Astrocyte (in vitro differentiated cells and primary cell): ENCODE data around the gene TSGA10. TPM values are rescaled to one million over a fixed set of nuclear protein-coding genes. Genes with fewer than 3 reads are reported as not detected.
"Not testable (repeated sequence)": the region's sequence is repeated elsewhere in the genome, so short reads cannot be mapped to it uniquely, and the experiment has no call there.

Source experiments
- DNase-seq: peaks from one replicate; pipeline ENCODE4 v3.0.0-alpha.2; 2010; ENCODE audit warnings: low read depth
- FAIRE-seq: peaks from 2 replicates; lab custom pipeline; 2011; peaks lifted over from hg19 to GRCh38; lab: Jason Lieb, UNC
- H2AFZ ChIP-seq: 2 replicates; pipeline ENCODE4 v1.6.0; 2012; ENCODE audit warnings: low read depth, low read length, inconsistent platforms
- H3K27ac ChIP-seq: 2 replicates; pipeline ENCODE4 v1.5.1; 2011; ENCODE audit warnings: low read depth, low read length, inconsistent platforms
- H3K27me3 ChIP-seq: 2 replicates; pipeline ENCODE4 v1.6.0; 2011; ENCODE audit warnings: low read length, inconsistent platforms; ENCODE audit not compliant: insufficient read depth
- H3K36me3 ChIP-seq: 2 replicates; pipeline ENCODE4 v1.5.1; 2011; ENCODE audit warnings: low read length, inconsistent platforms; ENCODE audit not compliant: insufficient read depth
- H3K4me1 ChIP-seq: 2 replicates; pipeline ENCODE4 v1.5.1; 2011; ENCODE audit warnings: low read length, inconsistent platforms; ENCODE audit not compliant: insufficient read depth
- H3K4me2 ChIP-seq: 2 replicates; pipeline ENCODE4 v1.6.0; 2012; ENCODE audit warnings: low read length, inconsistent platforms
- H3K4me3 ChIP-seq: 2 replicates; pipeline ENCODE4 v1.5.1; 2011; ENCODE audit warnings: low read depth, mild to moderate bottlenecking, low read length, inconsistent platforms; ENCODE audit not compliant: insufficient read depth
- H3K79me2 ChIP-seq: 2 replicates; pipeline ENCODE4 v1.6.0; 2012; ENCODE audit warnings: mild to moderate bottlenecking, low read length, inconsistent platforms; ENCODE audit not compliant: insufficient read depth
- H3K9ac ChIP-seq: 2 replicates; pipeline ENCODE4 v1.6.0; 2012; ENCODE audit warnings: mild to moderate bottlenecking, low read length, inconsistent platforms
- H3K9me3 ChIP-seq: 2 replicates; pipeline ENCODE4 v1.5.1; 2012; ENCODE audit warnings: low read depth, mild to moderate bottlenecking, low read length, inconsistent platforms; ENCODE audit not compliant: insufficient read depth
- H4K20me1 ChIP-seq: 2 replicates; pipeline ENCODE4 v1.6.0; 2012; ENCODE audit warnings: low read length, inconsistent platforms; ENCODE audit not compliant: insufficient read depth
- H3K27ac Mint-ChIP-seq: one replicate; pipeline ENCODE4 v1.8.0; 2021; ENCODE audit warnings: mild to moderate bottlenecking, mixed read lengths; ENCODE audit not compliant: unreplicated experiment
- H3K27me3 Mint-ChIP-seq: one replicate; pipeline ENCODE4 v1.8.0; 2021; ENCODE audit warnings: low read depth, mixed read lengths; ENCODE audit not compliant: unreplicated experiment
- H3K36me3 Mint-ChIP-seq: one replicate; pipeline ENCODE4 v1.8.0; 2021; ENCODE audit warnings: low read depth, mixed read lengths; ENCODE audit not compliant: unreplicated experiment
- H3K4me1 Mint-ChIP-seq: one replicate; pipeline ENCODE4 v1.8.0; 2021; ENCODE audit warnings: low read depth, mixed read lengths; ENCODE audit not compliant: unreplicated experiment
- H3K4me3 Mint-ChIP-seq: one replicate; pipeline ENCODE4 v1.8.0; 2021; ENCODE audit warnings: mild to moderate bottlenecking, moderate library complexity, mixed read lengths; ENCODE audit not compliant: unreplicated experiment
- H3K9me3 Mint-ChIP-seq: one replicate; pipeline ENCODE4 v1.8.0; 2021; ENCODE audit warnings: mild to moderate bottlenecking, mixed read lengths; ENCODE audit not compliant: unreplicated experiment
- EZH2 ChIP-seq: IDR thresholded peaks from 2 replicates; pipeline ENCODE4 v1.6.1; 2012; ENCODE audit warnings: mild to moderate bottlenecking, low read length, inconsistent platforms; ENCODE audit not compliant: insufficient read depth
- total RNA-seq: library from RNA; stranded (reverse); gene quantifications from 2 replicates; pipeline ENCODE4 v1.2.1, GENCODE V29; 2021
- TF ChIP-seq, protein P1 (sequence below): IDR thresholded peaks from 2 replicates; pipeline ENCODE4 v1.5.1; 2011; ENCODE audit warnings: low read depth, mild to moderate bottlenecking, inconsistent platforms, low read length, moderate library complexity; ENCODE audit not compliant: insufficient read depth

The TSGA10 gene
- total RNA-seq, 1 donor from 2014 or later: 3.9 TPM

DNA sequence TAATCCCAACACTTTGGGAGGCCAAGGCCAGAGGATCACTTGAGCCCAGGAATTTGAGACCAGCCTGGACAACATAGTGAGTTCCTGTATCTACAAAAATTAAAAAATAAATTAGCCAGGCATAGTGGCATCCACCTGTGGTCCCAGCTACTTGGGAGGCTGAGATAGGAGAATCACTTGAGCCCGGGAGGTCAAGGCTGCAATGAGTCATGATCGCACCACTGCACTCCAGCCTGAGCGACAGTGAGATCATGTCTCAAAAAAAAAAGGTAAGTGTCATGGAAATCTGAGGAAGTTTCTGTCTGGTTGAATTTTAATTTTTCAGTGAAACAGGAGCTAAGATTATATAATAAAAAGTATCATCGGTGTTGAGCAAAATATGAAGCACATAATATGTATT, 15.7 kb downstream of the TSGA10 start:
- no peak overlapping the region for H3K27ac ChIP-seq
- no peak for DNase-seq
- H3K4me1 Mint-ChIP-seq: peaks cover 3% of the 10 kb centered on the region
- no peaks in the 10 kb centered on the region for H3K36me3 ChIP-seq
- no peak overlapping the region for H3K9ac ChIP-seq
- no peak overlapping the region for H3K27ac Mint-ChIP-seq
- no peaks in the 10 kb centered on the region for H4K20me1 ChIP-seq
- TF ChIP-seq, protein P1, sequence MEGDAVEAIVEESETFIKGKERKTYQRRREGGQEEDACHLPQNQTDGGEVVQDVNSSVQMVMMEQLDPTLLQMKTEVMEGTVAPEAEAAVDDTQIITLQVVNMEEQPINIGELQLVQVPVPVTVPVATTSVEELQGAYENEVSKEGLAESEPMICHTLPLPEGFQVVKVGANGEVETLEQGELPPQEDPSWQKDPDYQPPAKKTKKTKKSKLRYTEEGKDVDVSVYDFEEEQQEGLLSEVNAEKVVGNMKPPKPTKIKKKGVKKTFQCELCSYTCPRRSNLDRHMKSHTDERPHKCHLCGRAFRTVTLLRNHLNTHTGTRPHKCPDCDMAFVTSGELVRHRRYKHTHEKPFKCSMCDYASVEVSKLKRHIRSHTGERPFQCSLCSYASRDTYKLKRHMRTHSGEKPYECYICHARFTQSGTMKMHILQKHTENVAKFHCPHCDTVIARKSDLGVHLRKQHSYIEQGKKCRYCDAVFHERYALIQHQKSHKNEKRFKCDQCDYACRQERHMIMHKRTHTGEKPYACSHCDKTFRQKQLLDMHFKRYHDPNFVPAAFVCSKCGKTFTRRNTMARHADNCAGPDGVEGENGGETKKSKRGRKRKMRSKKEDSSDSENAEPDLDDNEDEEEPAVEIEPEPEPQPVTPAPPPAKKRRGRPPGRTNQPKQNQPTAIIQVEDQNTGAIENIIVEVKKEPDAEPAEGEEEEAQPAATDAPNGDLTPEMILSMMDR: no peak
- TF ChIP-seq EZH2: no peak
- H3K4me1 ChIP-seq: peaks cover 10% of the 10 kb centered on the region
- no peak for FAIRE-seq
- H3K27me3 ChIP-seq: peaks cover 5% of the 10 kb centered on the region
- no peaks in the 10 kb centered on the region for H3K27me3 Mint-ChIP-seq
- H3K4me3 ChIP-seq: no peak overlapping the region
- no peaks in the 10 kb centered on the region for H3K79me2 ChIP-seq
- H3K4me2 ChIP-seq: no peak overlapping the region
- H3K9me3 ChIP-seq: no peaks in the 10 kb centered on the region
- H2AFZ ChIP-seq: no peak overlapping the region
- H3K9me3 Mint-ChIP-seq: peaks cover 8% of the 10 kb centered on the region
- peak overlapping the region; percentile 6 for H3K4me3 Mint-ChIP-seq
- peaks cover 4% of the 10 kb centered on the region for H3K36me3 Mint-ChIP-seq

DNA sequence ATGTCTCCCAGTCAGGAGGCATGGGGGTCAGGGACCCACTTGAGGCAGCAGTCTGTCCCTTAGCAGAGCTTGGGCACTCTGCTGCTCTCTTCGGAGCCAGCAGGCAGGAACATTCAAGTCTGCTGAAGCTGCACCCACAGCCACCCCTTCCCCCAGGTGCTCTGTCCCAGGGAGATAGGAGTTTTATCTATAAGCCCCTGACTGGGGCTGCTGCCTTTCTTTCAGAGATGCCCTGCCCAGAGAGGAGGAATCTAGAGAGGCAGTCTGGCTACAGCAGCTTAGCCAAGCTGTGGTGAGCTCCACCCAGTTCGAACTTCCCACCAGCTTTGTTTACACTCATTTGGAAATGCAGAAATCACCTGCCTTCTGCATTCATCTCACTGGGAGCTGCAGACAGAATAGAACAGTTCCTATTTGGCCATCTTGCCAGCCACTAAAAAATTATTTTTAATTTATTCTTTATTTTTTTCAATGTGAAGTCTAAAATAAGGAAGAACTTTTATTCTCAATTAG, 19.6 kb downstream of the TSGA10 start:
- Mint-ChIP-seq H3K9me3 (peaks cover 34% of the 10 kb centered on the region), H3K36me3 (peaks cover 15% of the 10 kb centered on the region)
- not testable (repeated sequence) for H3K9ac ChIP-seq, DNase-seq, H4K20me1 ChIP-seq, H3K27me3 Mint-ChIP-seq, H3K27ac Mint-ChIP-seq, H3K4me1 ChIP-seq, H3K4me1 Mint-ChIP-seq, FAIRE-seq, H3K36me3 ChIP-seq, H3K27me3 ChIP-seq, H2AFZ ChIP-seq, H3K4me2 ChIP-seq, H3K79me2 ChIP-seq, H3K27ac ChIP-seq, H3K4me3 Mint-ChIP-seq, H3K4me3 ChIP-seq, H3K9me3 ChIP-seq

DNA sequence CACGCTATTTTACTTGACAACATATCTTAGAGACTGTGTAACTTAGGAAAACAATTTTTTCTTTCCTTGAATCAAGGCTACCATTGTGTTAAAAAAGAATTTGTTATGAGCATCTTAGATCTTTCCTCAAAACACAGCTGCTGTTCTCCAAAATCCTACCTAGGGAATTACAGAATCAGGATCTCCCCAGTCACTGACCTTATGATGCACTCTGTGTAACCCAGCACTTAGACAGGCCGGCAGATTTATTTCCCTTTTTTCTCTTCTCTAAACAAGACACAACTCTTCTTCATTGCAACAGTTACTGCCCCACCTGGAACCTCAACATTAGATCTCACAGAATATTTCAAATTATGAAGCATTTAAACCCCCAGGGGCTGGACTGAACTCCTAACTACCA, 26.8 kb downstream of the TSGA10 start:
- no peaks in the 10 kb centered on the region for H3K9me3 ChIP-seq
- H3K36me3 ChIP-seq: no peaks in the 10 kb centered on the region
- no peaks in the 10 kb centered on the region for H3K4me1 ChIP-seq
- DNase-seq (no peak), FAIRE-seq (no peak)
- no peak overlapping the region for H3K4me2 ChIP-seq
- Mint-ChIP-seq H3K9me3 (peaks cover 23% of the 10 kb centered on the region), H3K27me3 (no peaks in the 10 kb centered on the region), H3K27ac (no peak overlapping the region), H3K4me3 (no peak overlapping the region), H3K4me1 (no peaks in the 10 kb centered on the region), H3K36me3 (peaks cover 4% of the 10 kb centered on the region)
- no peak overlapping the region for H2AFZ ChIP-seq
- no peak overlapping the region for H3K9ac ChIP-seq
- H3K27ac ChIP-seq: no peak overlapping the region
- H4K20me1 ChIP-seq: no peaks in the 10 kb centered on the region
- no peaks in the 10 kb centered on the region for H3K27me3 ChIP-seq
- no peak for TF ChIP-seq EZH2
- TF ChIP-seq, protein P1: no peak
- no peak overlapping the region for H3K4me3 ChIP-seq
- no peaks in the 10 kb centered on the region for H3K79me2 ChIP-seq
